Activated CD4-positive, CD25-positive, alpha-beta regulatory T cell (primary cell): ENCODE data around the gene PPP1R13L.

Source experiments
- DNase-seq, 4 experiments: peaks; one replicate each; lab custom pipeline; 2025; lab: John Stamatoyannopoulos, UW

The PPP1R13L gene

DNA sequence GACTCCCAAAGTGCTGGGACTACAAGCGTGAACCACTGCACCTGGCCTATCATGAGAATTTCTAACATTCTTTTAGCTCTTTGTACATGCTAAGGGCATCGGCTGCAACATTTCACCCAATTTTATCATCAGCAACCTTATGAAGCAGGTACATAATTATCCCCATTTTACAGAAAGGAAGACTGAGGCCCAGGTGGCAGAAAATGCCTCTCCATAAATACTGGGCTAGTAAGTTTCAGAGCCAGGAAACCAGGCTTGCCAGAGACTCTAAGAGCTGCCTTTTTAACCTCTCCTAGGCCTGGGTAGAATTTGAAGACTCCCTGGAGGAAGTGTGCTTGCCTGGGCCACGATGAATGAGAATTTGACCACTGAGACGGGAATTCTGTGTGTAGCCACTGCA is 36.7 kb downstream of the PPP1R13L start:
- no peak for DNase-seq

GRCh38 chr19:45364696-45365095 is 40.2 kb downstream of the PPP1R13L start:
- DNase-seq: no peak

DNA sequence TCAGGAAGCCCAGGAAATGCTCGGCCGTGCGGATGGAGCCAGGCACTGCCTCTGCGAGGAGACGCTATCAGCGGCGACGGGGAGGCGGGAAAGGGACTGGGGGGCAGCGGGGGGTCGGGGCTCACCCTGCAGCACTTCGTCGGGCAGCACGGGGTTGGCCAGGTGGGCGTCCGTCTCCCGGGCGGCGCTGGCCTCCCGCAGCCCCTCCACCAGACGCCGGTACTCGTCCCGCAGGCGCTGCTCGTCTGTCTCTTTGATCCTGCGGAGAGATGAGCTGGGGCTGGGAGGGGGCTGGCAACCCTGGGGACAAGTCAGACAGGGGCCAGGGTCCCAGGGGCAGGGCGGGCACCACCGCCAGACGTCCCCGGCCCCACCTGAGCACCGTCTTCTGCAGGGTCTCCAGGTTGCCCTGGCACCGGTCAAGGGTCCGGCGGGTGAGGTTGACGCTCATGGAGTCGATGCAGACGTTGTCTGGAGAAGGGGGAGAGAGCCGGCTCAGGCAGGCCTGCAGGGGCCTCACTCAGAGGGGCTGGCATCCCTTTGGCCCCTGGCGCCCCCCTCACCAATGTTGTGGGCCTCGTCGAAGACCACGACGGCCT is 40.9 kb downstream of the PPP1R13L start:
- no peak for DNase-seq

- DNase-seq: no peak
These were observed 42.6 kb downstream of the PPP1R13L start for GRCh38 chr19:45362291-45362690.

DNA sequence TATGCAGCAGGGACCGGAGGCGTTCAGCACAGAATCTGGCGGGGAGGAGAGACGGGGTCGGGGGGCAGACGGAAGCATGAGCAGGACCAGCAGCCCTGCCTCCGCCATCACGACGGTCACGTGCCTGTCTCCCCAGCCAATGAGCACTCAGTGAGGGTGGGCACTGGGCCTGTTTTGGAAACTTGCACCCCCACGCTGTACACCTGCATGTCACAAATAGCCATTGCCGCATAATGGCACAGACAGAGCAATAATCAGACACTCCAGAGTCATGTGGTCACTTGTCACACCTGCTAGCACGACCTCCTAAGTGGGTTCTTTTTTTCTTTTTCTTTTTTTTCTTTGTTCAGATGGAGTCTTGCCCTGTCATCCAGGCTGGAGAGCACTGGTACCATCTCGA is 43.3 kb downstream of the PPP1R13L start:
- DNase-seq: no peak

DNA sequence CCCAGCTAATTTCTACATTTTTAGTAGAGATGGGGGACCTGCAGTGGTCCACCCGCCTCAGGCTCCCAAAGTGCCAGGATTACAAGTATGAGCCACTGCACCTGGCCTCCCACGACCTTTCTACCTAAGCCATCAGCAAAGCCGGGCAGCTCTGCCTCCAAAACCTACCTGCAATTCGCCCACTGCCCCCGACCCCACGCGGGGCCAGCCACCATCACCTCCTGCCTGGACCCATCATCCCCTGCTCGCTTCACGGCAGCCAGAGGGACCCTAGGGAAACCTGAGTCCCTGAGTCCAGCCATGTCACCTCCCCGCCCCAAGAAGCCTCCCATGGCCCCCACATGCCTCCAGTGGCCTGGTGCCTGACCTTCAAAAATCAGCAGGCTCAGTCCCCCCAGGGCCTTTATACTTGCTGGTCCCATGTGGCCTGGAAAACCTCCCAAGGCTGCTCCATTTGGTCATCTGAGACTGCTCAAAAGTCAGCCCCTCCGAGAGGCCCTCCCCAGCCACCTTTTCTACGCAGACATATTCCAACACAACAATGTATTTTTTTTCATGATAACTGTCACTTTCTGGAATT is 46.6 kb downstream of the PPP1R13L start:
- DNase-seq: no peak

DNA sequence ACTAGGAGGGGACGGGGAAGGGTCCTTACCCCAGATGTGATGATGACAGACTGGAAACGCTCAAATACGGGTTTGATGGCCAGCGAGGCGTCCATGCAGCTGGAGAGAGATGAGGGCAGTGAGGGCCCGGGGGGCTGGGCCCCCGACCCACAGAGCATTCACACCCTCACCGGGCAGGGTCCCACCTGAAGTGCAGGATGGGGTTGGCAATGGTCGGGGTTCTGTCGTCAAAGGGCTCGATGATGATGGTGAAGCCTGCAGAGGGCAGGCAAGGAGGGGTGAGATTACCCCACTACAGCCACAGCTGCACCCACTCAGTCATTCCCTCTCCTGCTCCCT is 47.5 kb downstream of the PPP1R13L start:
- no peak for DNase-seq

DNA sequence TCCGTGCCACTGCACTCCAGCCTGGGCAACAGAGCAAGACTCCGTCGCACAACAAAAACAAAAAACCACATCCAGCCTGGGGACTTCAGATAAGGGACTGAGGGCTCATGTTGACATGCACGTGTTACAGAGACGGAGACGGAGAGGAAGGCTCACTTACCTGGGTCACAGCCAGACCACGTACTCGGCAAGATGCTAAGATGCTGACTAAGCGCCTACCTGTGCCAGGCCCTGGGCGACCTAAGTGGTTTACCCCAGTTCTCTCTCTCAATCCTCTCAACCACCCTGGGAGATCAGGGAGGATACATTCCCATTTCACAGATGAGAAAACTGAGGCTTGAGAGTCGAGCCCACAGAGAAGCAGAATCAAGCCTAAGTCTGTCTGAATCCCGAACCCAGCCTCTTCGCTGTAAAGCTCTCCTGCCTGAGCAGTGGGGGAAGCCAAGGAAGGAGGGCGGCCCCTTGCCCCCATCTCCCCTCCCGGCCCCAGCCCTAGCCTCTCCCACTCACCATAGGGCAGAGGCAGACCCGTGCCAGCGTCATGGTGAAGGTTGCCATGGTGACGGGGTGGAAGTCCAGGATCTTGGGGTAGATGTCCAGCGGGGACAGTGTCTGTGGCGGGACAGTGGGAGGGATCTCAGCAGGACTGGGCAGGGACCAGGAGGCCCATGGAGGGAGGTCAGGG is 48.0 kb downstream of the PPP1R13L start:
- DNase-seq: no peak

- DNase-seq: no peak
These were observed 49.0 kb downstream of the PPP1R13L start for GRCh38 chr19:45355910-45356309.

DNA sequence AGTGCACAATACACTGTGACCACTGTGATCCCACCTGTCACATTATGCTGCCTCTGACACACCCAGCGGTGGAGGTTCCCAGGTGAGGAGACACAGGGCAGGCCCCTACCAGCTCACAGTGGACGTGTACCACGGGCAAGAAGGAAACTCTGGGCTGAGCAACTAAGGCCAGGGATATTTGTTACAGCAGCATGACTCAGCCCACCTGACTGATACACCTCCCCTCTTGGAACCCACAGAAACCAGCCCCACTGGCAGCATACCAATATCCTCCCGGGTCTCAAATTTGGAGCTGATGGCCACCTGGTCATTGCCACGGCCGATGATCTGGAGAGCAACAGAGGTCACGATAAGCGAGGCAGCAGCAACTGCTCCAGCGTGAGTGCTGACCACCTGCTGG is 49.5 kb downstream of the PPP1R13L start:
- no peak for DNase-seq

GRCh38 chr19:45354241-45354842 is 50.5 kb downstream of the PPP1R13L start:
- DNase-seq: no peak

DNA sequence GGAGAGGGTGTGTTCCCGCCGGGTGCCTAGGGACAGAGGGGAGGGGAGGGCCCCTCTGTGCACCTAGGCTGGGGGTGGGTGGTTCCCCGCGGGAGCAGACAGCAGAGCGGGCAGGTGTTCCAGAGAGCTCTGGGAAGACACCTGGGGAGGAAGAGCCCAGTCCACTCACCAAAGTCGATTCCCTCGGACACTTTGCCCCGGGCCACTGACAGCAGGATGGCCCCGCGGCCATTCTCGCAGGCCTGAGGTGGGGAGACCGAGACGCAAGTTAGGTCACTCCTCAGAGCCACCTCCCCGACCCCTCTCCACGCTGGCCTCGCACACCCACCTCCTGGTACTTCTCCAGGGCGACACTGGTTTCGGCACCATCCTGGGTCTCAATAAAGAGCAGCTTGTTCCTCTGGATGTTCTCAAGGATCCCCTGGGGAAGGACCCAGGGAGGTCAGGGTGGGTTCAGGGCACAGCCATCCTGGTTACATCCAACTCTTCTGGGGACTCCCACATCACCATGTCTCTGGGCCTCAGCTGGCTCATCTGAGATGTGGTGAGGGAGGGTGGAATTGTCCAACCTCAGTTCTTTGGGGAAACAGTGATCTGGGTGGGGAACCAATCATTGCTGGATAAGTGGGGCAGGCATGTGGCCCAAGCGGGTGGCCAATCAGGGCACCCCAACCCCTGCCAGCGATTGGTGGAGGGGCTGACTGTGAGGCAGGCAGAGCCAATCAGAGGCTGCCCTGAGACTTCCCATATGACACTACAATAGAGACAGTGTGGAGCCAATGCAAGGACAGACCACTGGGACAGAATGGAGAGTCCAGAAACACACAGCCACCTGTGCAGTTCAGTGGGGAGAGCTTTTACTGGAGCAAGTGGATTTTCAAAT is 51.7 kb downstream of the PPP1R13L start:
- no peak for DNase-seq

DNA sequence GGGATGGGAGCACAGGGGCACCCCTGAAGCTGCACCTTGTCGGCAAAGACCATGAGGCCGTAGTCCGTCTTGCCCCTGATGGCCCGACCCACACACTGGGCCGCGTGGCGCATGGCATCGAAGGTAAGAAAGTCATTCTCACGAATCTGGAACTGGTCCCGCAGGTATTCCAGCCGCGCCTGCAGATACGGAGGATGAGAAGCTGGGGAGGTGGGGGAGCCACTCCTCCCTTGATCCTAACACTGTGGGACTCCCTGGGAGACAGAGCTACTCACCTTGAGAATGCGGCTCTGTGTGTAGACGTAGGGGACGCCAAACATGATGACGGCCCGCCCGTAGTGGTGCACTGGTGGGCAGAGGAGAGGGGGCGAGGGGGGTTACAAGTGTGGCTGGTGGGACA is 52.4 kb downstream of the PPP1R13L start:
- no peak for DNase-seq

DNA sequence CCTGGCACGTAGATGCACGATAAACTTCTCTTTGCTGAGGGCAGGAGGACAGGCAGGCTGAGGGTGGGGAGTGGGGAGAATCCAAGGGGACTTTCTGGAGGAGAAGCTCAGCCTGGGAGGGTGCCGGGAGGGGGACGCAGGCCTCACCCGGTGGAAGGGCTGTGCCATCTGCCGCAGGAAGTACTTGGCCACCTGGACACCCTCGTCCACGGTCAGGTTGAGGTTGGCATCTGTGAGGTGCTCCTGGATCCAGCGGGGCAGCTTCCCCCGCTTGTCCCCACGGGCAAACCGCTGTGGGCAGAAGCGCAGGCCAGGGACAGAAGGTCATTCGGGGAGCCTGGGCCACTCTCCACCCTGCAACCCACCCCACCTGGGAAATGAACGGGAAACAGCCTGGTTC is 52.8 kb downstream of the PPP1R13L start:
- no peak for DNase-seq

DNA sequence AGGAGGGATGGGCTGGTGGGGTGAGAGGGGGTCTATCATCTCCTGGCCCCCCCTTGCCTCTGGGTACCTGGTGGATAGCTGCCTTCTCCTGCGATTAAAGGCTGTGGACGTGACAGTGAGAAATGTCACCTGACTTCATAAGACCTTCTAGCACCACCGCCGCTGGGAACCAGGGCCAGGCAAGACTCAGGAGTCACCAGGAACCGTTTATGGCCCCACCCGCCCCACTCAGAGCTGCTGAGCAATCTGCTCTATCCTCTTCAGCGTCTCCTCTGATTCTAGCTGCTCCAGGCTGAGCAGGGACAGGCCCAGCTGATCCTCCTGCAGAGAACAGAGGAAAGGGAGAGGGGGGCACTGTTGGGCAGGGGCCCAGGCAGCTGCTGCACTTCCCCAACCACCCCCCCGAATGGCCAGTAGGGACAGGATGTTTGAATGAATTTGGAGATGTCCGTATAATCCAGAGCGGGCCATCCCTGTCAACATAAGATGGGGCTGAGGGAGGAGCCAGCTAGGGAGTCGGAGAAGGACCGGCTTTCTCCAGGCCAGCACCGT is 53.4 kb downstream of the PPP1R13L start:
- DNase-seq: no peak

DNA sequence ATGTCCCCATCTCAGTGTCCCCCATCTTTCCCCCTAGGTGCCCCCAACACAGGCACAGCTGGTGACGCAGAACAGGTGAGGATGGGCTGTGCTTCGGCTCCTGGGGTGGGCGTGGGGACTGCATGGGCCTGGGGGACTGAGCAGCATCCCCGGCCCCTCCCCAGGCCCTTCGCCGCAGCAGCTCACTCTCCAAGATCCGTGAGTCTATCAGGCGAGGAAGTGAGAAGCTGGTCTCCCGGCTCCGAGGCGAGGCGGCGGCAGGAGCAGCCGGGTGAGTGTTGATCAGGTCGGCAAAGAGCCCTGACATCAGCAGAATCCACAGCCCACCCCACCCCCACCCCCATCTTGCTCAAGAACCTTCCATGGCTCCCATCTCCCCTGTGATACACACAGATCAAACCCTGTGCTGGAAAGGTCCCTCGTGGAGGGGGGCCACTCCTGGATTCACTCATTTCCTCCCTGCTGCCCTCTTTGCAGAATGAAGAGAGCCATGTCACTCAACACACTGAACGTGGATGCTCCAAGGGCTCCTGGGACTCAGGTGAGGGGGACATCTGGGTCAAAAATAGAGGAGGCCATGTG is 54.3 kb downstream of the PPP1R13L start:
- DNase-seq: no peak

GRCh38 chr19:45349430-45349941 is 55.4 kb downstream of the PPP1R13L start:
- DNase-seq: no peak

GRCh38 chr19:45349126-45349415 is 55.8 kb downstream of the PPP1R13L start:
- DNase-seq: no peak

- DNase-seq: no peak
These were observed 56.3 kb downstream of the PPP1R13L start for GRCh38 chr19:45348367-45349125.

DNA sequence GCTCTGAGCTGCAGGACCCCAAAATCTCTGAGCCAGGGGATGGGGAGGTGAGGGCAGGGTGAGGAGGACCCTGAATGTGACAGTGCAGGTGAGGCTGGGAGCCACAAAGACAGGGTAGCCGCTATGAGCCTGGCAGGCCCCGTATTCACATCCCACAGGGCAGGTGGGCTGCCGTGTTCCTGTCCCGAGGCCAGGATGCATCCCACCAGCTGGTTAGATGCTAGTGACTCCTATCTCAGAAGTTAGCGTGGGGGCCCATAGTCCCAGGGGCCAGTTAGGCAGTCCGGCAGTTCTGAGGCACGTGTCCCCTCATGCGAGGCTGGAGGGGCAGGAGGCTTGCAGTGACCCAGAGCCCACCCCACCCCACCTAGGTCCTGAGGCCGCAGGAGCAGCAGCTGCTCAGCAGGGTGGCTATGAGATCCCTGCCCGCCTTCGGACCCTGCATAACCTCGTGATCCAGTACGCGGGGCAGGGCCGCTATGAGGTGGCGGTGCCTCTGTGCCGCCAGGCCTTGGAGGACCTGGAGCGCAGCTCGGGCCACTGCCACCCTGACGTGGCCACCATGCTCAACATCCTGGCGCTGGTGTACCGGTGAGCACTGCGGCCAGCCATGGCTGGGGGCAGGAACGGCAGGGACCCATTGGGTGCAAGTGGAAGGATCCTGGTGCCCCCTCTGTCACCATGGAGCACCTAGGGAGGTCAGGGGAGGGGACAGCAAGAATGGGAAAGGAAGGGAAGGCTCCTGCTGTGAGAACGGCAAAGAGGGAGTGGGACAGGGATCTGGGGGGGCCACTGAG is 57.1 kb downstream of the PPP1R13L start:
- no peak for DNase-seq
